Esophagus (tissue), 2 donors: ENCODE measurements around the gene HEATR5A. TPM values are rescaled to one million over a fixed set of nuclear protein-coding genes. Genes with fewer than 3 reads are reported as not detected.
"Not testable (repeated sequence)": the region's sequence is repeated elsewhere in the genome, so short reads cannot be mapped to it uniquely, and the experiment has no call there.

Source experiments
- H3K27ac ChIP-seq, 2 donors: one replicate each; pipeline ENCODE4 v1.5.1; 2013; ENCODE audit warnings: low read depth in 2 of 2, mild to moderate bottlenecking in 2 of 2, inconsistent platforms in 1 of 2, low read length in 1 of 2, moderate library complexity in 1 of 2
- H3K27me3 ChIP-seq, 2 donors: one replicate each; pipeline ENCODE4 v1.6.1; 2013; ENCODE audit warnings: low read length in 2 of 2, control low read depth in 1 of 2, mild to moderate bottlenecking in 1 of 2; ENCODE audit not compliant: insufficient read depth in 2 of 2, control insufficient read depth in 1 of 2
- H3K36me3 ChIP-seq, 2 donors: one replicate each; pipeline ENCODE4 v1.6.1; 2013; ENCODE audit warnings: low read length in 1 of 2; ENCODE audit not compliant: control insufficient read depth in 2 of 2, insufficient read depth in 2 of 2
- H3K4me1 ChIP-seq, 2 donors: one replicate each; pipeline ENCODE4 v1.6.1; 2013; ENCODE audit warnings: low read length in 1 of 2; ENCODE audit not compliant: control insufficient read depth in 2 of 2, insufficient read depth in 2 of 2
- H3K4me3 ChIP-seq, 2 donors: one replicate each; pipeline ENCODE4 v1.5.1; 2013; ENCODE audit warnings: low read length in 2 of 2, mild to moderate bottlenecking in 2 of 2, low read depth in 1 of 2, moderate library complexity in 1 of 2
- H3K9me3 ChIP-seq, 2 donors: one replicate each; pipeline ENCODE4 v1.6.1; 2013; ENCODE audit warnings: mild to moderate bottlenecking in 2 of 2, low read depth in 1 of 2, low read length in 1 of 2, moderate library complexity in 1 of 2; ENCODE audit not compliant: control insufficient read depth in 2 of 2, insufficient read depth in 1 of 2
- WGBS, 2 donors: extraction: QIAGEN DNeasy Blood & Tissue Kit; methylation state at CpG; one replicate each; pipeline ENCODE4 v1.1.7; 2013; 5-methylcytosine and 5-hydroxymethylcytosine counted together
- polyA plus RNA-seq, 2 donors: library from polyadenylated mRNA; stranded (reverse); fragments of 200-250 nt; gene quantifications; one replicate each; pipeline ENCODE4 v1.2.3, GENCODE V29; 2013
- donor health status: healthy with polysubstance abuse.
- donor health status: Bipolar disorder and iron deficiency.

The HEATR5A gene
- polyA plus RNA-seq, 2 donors, result 6.2 to 8.9 TPM

- Histone ChIP-seq H3K27ac (no peak overlapping the region), H3K27me3 (no peaks in the 10 kb centered on the region), H3K9me3 (no peaks in the 10 kb centered on the region), H3K4me3 (no peak overlapping the region), H3K4me1 (no peaks in the 10 kb centered on the region), H3K36me3 (peaks cover 0 to 2% of the 10 kb centered on the region in 2 donors)
- WGBS, 2 donors, result 92 to 97% methylated on average over 3 of the region's 3 CpGs
Measured at GRCh38 chr14:31341280-31341679, 79.1 kb downstream of the HEATR5A start.

- Histone ChIP-seq H3K27me3 (no peaks in the 10 kb centered on the region), H3K27ac (no peak overlapping the region), H3K9me3 (no peaks in the 10 kb centered on the region), H3K36me3 (peaks cover 0 to 2% of the 10 kb centered on the region in 2 donors), H3K4me3 (no peak overlapping the region), H3K4me1 (no peaks in the 10 kb centered on the region)
- WGBS, 2 donors, result 65 to 71% methylated on average over 5 of the region's 5 CpGs
Measured at GRCh38 chr14:31340297-31341063, 79.9 kb downstream of the HEATR5A start.

- H3K27me3 ChIP-seq, result no peaks in the 10 kb centered on the region
- H3K9me3 ChIP-seq, result no peaks in the 10 kb centered on the region
- no peaks in the 10 kb centered on the region for H3K4me1 ChIP-seq
- H3K27ac ChIP-seq, result no peak overlapping the region
- H3K4me3 ChIP-seq, result no peak overlapping the region
- peaks cover 0 to 2% of the 10 kb centered on the region in 2 donors for H3K36me3 ChIP-seq
Measured at GRCh38 chr14:31339743-31340142, 80.6 kb downstream of the HEATR5A start.

- Histone ChIP-seq H3K27ac (no peak overlapping the region), H3K4me1 (no peaks in the 10 kb centered on the region), H3K27me3 (no peaks in the 10 kb centered on the region), H3K36me3 (no peaks in the 10 kb centered on the region), H3K9me3 (no peaks in the 10 kb centered on the region), H3K4me3 (no peak overlapping the region)
- 89 to 95% methylated on average over 2 of the region's 2 CpGs for WGBS, 2 donors
Measured at GRCh38 chr14:31337331-31337730, 83.0 kb downstream of the HEATR5A start.

GRCh38 chr14:31336646-31337045, 83.7 kb downstream of the HEATR5A start:
- Histone ChIP-seq H3K4me1 (no peaks in the 10 kb centered on the region), H3K36me3 (no peaks in the 10 kb centered on the region), H3K4me3 (no peak overlapping the region), H3K9me3 (no peaks in the 10 kb centered on the region), H3K27ac (no peak overlapping the region), H3K27me3 (no peaks in the 10 kb centered on the region)
- 76 to 85% methylated on average over 4 of the region's 4 CpGs for WGBS, 2 donors

- H3K27me3 ChIP-seq, H3K9me3 ChIP-seq, H3K4me1 ChIP-seq, H3K4me3 ChIP-seq, H3K27ac ChIP-seq, H3K36me3 ChIP-seq: not testable (repeated sequence)
- WGBS, 2 donors, result 88 to 91% methylated on average over 1 of the region's 1 CpG
Measured at GRCh38 chr14:31331395-31331794, 89.0 kb downstream of the HEATR5A start.

GRCh38 chr14:31329876-31330521, 90.4 kb downstream of the HEATR5A start:
- H3K27me3 ChIP-seq, H3K4me1 ChIP-seq, H3K4me3 ChIP-seq, H3K27ac ChIP-seq, H3K9me3 ChIP-seq, H3K36me3 ChIP-seq: not testable (repeated sequence)
- WGBS, 2 donors, result 97% methylated on average over 8 of the region's 8 CpGs

- no peaks in the 10 kb centered on the region for H3K36me3 ChIP-seq
- no peaks in the 10 kb centered on the region for H3K27me3 ChIP-seq
- no peaks in the 10 kb centered on the region for H3K4me1 ChIP-seq
- H3K4me3 ChIP-seq, result no peak overlapping the region
- H3K27ac ChIP-seq, result no peak overlapping the region
- peaks cover 0 to 6% of the 10 kb centered on the region in 2 donors for H3K9me3 ChIP-seq
Measured at GRCh38 chr14:31326111-31326510, 94.2 kb downstream of the HEATR5A start.

- Histone ChIP-seq H3K4me3 (no peak overlapping the region), H3K36me3 (peaks cover 0 to 3% of the 10 kb centered on the region in 2 donors), H3K27me3 (no peaks in the 10 kb centered on the region), H3K27ac (no peak overlapping the region), H3K4me1 (no peaks in the 10 kb centered on the region), H3K9me3 (no peaks in the 10 kb centered on the region)
- 90 to 93% methylated on average over 2 of the region's 2 CpGs for WGBS, 2 donors
Measured at GRCh38 chr14:31323419-31323818, 96.9 kb downstream of the HEATR5A start.
